ENCODE data around the gene ZNF618. TPM values are rescaled to one million over a fixed set of nuclear protein-coding genes. Genes with fewer than 3 reads are reported as not detected.

The ZNF618 gene
- total and polyA plus RNA-seq, 2 experiments from 2014 or later: 12.1 to 22.1 TPM

DNA sequence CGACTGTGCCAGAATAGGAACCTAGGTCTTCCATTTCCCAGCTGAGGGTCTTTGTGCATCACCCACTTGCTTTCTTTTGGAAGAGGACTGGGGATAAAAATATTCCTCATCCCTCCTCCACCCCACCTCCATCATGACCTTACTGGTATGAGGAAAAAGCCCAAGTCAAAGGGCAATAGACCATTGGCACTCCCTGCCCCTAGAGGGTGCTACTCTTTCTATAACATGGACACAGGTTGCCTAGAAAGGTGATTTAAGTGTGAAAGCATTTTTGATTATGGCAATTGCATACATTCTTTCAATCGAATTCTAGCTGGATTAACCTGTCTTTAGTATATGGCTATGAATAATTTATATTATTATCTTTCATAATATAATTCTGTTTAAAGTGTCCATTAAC, 22.8 kb upstream of the ZNF618 start:
- no peak overlapping the region for H3K27ac Mint-ChIP-seq
- H3K27ac ChIP-seq (ENCODE audit: low read depth): no peak overlapping the region
- TF ChIP-seq EZH2 (IDR thresholded peaks at IDR 0.05; ENCODE audit: low read depth, unreplicated experiment) (no peak), ZNF114 (CRISPR knock-in tag; IDR thresholded peaks at IDR 0.05) (no peak), STAT1 (IDR thresholded peaks at IDR 0.05; ENCODE audit: unreplicated experiment) (no peak), POLR2AphosphoS5 (IDR thresholded peaks at IDR 0.05; ENCODE audit: low read depth) (no peak), EZH2phosphoT487 (IDR thresholded peaks at IDR 0.05; ENCODE audit: unreplicated experiment) (no peak)
- TF ChIP-seq, protein P1, sequence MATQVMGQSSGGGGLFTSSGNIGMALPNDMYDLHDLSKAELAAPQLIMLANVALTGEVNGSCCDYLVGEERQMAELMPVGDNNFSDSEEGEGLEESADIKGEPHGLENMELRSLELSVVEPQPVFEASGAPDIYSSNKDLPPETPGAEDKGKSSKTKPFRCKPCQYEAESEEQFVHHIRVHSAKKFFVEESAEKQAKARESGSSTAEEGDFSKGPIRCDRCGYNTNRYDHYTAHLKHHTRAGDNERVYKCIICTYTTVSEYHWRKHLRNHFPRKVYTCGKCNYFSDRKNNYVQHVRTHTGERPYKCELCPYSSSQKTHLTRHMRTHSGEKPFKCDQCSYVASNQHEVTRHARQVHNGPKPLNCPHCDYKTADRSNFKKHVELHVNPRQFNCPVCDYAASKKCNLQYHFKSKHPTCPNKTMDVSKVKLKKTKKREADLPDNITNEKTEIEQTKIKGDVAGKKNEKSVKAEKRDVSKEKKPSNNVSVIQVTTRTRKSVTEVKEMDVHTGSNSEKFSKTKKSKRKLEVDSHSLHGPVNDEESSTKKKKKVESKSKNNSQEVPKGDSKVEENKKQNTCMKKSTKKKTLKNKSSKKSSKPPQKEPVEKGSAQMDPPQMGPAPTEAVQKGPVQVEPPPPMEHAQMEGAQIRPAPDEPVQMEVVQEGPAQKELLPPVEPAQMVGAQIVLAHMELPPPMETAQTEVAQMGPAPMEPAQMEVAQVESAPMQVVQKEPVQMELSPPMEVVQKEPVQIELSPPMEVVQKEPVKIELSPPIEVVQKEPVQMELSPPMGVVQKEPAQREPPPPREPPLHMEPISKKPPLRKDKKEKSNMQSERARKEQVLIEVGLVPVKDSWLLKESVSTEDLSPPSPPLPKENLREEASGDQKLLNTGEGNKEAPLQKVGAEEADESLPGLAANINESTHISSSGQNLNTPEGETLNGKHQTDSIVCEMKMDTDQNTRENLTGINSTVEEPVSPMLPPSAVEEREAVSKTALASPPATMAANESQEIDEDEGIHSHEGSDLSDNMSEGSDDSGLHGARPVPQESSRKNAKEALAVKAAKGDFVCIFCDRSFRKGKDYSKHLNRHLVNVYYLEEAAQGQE (IDR thresholded peaks at IDR 0.05; ENCODE audit: unreplicated experiment): no peak
- TF ChIP-seq, protein P2, sequence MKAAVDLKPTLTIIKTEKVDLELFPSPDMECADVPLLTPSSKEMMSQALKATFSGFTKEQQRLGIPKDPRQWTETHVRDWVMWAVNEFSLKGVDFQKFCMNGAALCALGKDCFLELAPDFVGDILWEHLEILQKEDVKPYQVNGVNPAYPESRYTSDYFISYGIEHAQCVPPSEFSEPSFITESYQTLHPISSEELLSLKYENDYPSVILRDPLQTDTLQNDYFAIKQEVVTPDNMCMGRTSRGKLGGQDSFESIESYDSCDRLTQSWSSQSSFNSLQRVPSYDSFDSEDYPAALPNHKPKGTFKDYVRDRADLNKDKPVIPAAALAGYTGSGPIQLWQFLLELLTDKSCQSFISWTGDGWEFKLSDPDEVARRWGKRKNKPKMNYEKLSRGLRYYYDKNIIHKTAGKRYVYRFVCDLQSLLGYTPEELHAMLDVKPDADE (IDR thresholded peaks at IDR 0.05): no peak
- TF ChIP-seq, protein P3, sequence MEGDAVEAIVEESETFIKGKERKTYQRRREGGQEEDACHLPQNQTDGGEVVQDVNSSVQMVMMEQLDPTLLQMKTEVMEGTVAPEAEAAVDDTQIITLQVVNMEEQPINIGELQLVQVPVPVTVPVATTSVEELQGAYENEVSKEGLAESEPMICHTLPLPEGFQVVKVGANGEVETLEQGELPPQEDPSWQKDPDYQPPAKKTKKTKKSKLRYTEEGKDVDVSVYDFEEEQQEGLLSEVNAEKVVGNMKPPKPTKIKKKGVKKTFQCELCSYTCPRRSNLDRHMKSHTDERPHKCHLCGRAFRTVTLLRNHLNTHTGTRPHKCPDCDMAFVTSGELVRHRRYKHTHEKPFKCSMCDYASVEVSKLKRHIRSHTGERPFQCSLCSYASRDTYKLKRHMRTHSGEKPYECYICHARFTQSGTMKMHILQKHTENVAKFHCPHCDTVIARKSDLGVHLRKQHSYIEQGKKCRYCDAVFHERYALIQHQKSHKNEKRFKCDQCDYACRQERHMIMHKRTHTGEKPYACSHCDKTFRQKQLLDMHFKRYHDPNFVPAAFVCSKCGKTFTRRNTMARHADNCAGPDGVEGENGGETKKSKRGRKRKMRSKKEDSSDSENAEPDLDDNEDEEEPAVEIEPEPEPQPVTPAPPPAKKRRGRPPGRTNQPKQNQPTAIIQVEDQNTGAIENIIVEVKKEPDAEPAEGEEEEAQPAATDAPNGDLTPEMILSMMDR (conservative IDR thresholded peaks at IDR 0.05; ENCODE audit: low read depth in 2 of 2): peak; percentile 91 to 93
- H4K20me1 ChIP-seq (replicated peaks; ENCODE audit: insufficient read depth): no peaks in the 10 kb centered on the region
- ATAC-seq: peak; percentile 94
- peak; percentile 82 for DNase-seq (ENCODE audit: low spot score)
- H3K4me2 ChIP-seq: no peak overlapping the region
- H3K36me3 ChIP-seq (ENCODE audit: insufficient read depth): no peaks in the 10 kb centered on the region
- peaks cover 9% of the 10 kb centered on the region for H3K4me1 ChIP-seq (ENCODE audit: insufficient read depth)
- H2AFZ ChIP-seq: no peak overlapping the region
- peaks cover 13% of the 10 kb centered on the region for H3K4me1 Mint-ChIP-seq
- no peaks in the 10 kb centered on the region for H3K36me3 Mint-ChIP-seq (ENCODE audit: low read depth)
- H3K4me3 Mint-ChIP-seq: no peak overlapping the region
- no peaks in the 10 kb centered on the region; the same call in 2 of the 3 replicates for H3K9me3 Mint-ChIP-seq
- H3K4me3 ChIP-seq: no peak overlapping the region
- H3K27me3 Mint-ChIP-seq (ENCODE audit: insufficient read depth, low read depth, poor library complexity): peaks cover 6% of the 10 kb centered on the region
- H3K79me2 ChIP-seq (replicated peaks; ENCODE audit: insufficient read depth): no peaks in the 10 kb centered on the region
- no peaks in the 10 kb centered on the region for H3F3A ChIP-seq (replicated peaks; ENCODE audit: low read depth)
- no peaks in the 10 kb centered on the region for H3K9me2 ChIP-seq (ENCODE audit: insufficient read depth)
- H3K27me3 ChIP-seq (ENCODE audit: insufficient read depth): no peaks in the 10 kb centered on the region

DNA sequence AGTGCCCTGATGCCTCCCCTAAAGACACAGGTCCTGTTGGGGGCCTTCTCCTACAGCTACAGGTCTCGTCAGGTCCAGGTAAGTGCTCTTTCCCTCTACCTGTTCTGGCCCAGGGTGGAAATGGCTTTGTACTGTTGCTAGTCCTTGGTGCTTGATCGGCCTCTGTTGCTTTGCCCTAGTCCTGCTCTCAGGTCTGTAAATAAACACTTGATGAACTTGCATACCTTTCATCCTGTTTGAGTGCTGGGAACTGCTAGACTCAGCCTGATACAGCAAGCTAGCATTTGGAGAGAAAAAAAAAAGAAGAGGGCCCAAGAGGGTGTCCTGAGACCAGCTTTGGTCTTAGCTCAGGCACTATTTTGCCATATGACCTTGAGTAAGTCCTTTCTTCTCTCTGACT, 21.8 kb upstream of the ZNF618 start:
- no peak overlapping the region for H3K27ac ChIP-seq (ENCODE audit: low read depth)
- TF ChIP-seq, protein P3 (conservative IDR thresholded peaks at IDR 0.05; ENCODE audit: low read depth in 2 of 2): no peak
- TF ChIP-seq, protein P1 (IDR thresholded peaks at IDR 0.05; ENCODE audit: unreplicated experiment): no peak
- TF ChIP-seq CREB1 (CRISPR knock-in tag; IDR thresholded peaks at IDR 0.05; ENCODE audit: low read depth) (no peak), ZNF331 (CRISPR knock-in tag; IDR thresholded peaks at IDR 0.05; ENCODE audit: low read depth) (no peak), EZH2phosphoT487 (IDR thresholded peaks at IDR 0.05; ENCODE audit: unreplicated experiment) (no peak), JUNB (IDR thresholded peaks at IDR 0.05; ENCODE audit: unreplicated experiment) (no peak), ZNF114 (CRISPR knock-in tag; IDR thresholded peaks at IDR 0.05) (no peak), EZH2 (IDR thresholded peaks at IDR 0.05; ENCODE audit: low read depth, unreplicated experiment) (no peak), STAT1 (IDR thresholded peaks at IDR 0.05; ENCODE audit: unreplicated experiment) (no peak)

More for the DNA sequence above, 21.8 kb upstream of the ZNF618 start:
- H3K9me2 ChIP-seq (ENCODE audit: insufficient read depth): no peaks in the 10 kb centered on the region
- H3K27me3 ChIP-seq (ENCODE audit: insufficient read depth): no peaks in the 10 kb centered on the region
- H3K9me3 Mint-ChIP-seq: no peaks in the 10 kb centered on the region; the same call in 2 of the 3 replicates
- no peak overlapping the region for H3K4me3 ChIP-seq
- DNase-seq (ENCODE audit: low spot score) (peak; percentile 7), ATAC-seq (no peak; the same call in 2 of the 3 replicates)
- no peak overlapping the region for H3K4me2 ChIP-seq
- H2AFZ ChIP-seq: peak overlapping the region; percentile 75
- no peak overlapping the region for H3K4me3 Mint-ChIP-seq
- no peaks in the 10 kb centered on the region for H3K36me3 ChIP-seq (ENCODE audit: insufficient read depth)
- H3K79me2 ChIP-seq (replicated peaks; ENCODE audit: insufficient read depth): no peaks in the 10 kb centered on the region
- peaks cover 8% of the 10 kb centered on the region for H3K27me3 Mint-ChIP-seq (ENCODE audit: insufficient read depth, low read depth, poor library complexity)
- H3K4me1 Mint-ChIP-seq: peaks cover 20% of the 10 kb centered on the region
- no peaks in the 10 kb centered on the region for H3K36me3 Mint-ChIP-seq (ENCODE audit: low read depth)
- peak overlapping the region; percentile 2; the same call in 1 of the 2 replicates for H3K27ac Mint-ChIP-seq
- no peaks in the 10 kb centered on the region for H4K20me1 ChIP-seq (replicated peaks; ENCODE audit: insufficient read depth)
- H3K4me1 ChIP-seq (ENCODE audit: insufficient read depth): peaks cover 14% of the 10 kb centered on the region
- no peaks in the 10 kb centered on the region for H3F3A ChIP-seq (replicated peaks; ENCODE audit: low read depth)
